GM19372 (cell line): Measurements from ENCODE around the gene THEM5.

Source experiments
- ATAC-seq: cut with Tn5 transposase; IDR thresholded peaks from one replicate; pipeline ENCODE4 v1.9.1; 2021; ENCODE audit warnings: mild to moderate bottlenecking, low read depth, moderate library complexity; ENCODE audit not compliant: unreplicated experiment

The THEM5 gene

GRCh38 chr1:151803164-151803563 lies 50.3 kb downstream of the THEM5 start:
- ATAC-seq: no peak

GRCh38 chr1:151802372-151802771 lies 51.1 kb downstream of the THEM5 start:
- ATAC-seq: no peak

- no peak for ATAC-seq
Measured at GRCh38 chr1:151801846-151802245, 51.7 kb downstream of the THEM5 start.

- ATAC-seq: no peak
Measured at GRCh38 chr1:151801310-151801820, 52.1 kb downstream of the THEM5 start.

- no peak for ATAC-seq
Measured at GRCh38 chr1:151800830-151801229, 52.7 kb downstream of the THEM5 start.

- ATAC-seq: no peak
Measured at GRCh38 chr1:151799179-151800022, 54.1 kb downstream of the THEM5 start.

GRCh38 chr1:151798571-151798970 lies 54.9 kb downstream of the THEM5 start:
- ATAC-seq: no peak
